Heart left ventricle (tissue), 13 donors: ENCODE results near the gene TEAD1.

ENCODE experiments used
- POLR2A ChIP-seq, 2 donors: fragments of 450-650 bp; IDR thresholded peaks; one replicate each; pipeline ENCODE4 v1.6.1; 2017; ENCODE audit warnings: antibody characterized with exemption in 2 of 2, mild to moderate bottlenecking in 2 of 2, moderate library complexity in 2 of 2
- TF ChIP-seq, protein P1 (sequence below), 12 donors: fragments of 200-600 bp; sonication (generic) in 4 of 12; IDR thresholded peaks; one replicate each; pipeline versions ENCODE4 v1.5.0 to v1.8.0; 2018 to 2022; ENCODE audit warnings: antibody characterized with exemption in 12 of 12, mild to moderate bottlenecking in 5 of 12
- donor health status: ischemic (EF 13 %, LVEDD 7.1; RV severe dilation, severe dysfunction).
- donor health status: DM: no; HTN: yes; CAD: no.
- donor health status: DM: no; HTN: no; CAD: no.
- donor health status: ischemic (EF 25% LVEDD 6.9; RV normal size, moderate dysfunction).
- donor health status: ischemic (EF 25% LVEDD 5.7; RV mildly dilated, moderate dysfunction).
- donor health status: ischemic (EF 35%, LVEDD 5.7; RV mildly dilated, moderate dysfunction).
- donor health status: nonischemic (EF 11% LVEDD 7.7; RV severe dilation, severe dysfunction).
- donor health status: DM: yes; HTN: yes; CAD: no.
- donor health status: PGD.
- donor health status: ischemic (EF 29% LVEDD 5.4; RV normal size, mild dysfunction).
- donor health status: nonischemic (EF 23%, LVEDD 6.1; RV moderate dilation, normal function).

DNA sequence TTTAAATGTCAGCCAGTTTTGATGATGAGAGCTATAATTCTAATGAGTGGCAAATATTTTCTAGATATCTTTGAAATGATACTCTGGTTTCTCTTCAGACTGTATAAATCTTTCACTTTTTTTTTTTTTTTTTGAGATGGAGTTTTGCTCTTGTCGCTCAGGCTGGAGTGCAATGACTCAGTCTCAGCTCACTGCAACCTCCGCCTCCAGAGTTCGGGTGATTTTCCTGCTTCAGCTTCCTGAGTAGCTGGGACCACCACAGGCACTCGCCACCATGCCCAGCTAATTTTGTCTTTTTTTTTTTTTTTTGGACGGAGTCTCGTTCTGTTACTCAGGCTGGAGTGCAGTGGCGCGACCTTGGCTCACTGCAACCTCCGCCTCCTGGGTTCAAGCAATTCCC, 113.6 kb downstream of the TEAD1 start:
- TF ChIP-seq, protein P1, sequence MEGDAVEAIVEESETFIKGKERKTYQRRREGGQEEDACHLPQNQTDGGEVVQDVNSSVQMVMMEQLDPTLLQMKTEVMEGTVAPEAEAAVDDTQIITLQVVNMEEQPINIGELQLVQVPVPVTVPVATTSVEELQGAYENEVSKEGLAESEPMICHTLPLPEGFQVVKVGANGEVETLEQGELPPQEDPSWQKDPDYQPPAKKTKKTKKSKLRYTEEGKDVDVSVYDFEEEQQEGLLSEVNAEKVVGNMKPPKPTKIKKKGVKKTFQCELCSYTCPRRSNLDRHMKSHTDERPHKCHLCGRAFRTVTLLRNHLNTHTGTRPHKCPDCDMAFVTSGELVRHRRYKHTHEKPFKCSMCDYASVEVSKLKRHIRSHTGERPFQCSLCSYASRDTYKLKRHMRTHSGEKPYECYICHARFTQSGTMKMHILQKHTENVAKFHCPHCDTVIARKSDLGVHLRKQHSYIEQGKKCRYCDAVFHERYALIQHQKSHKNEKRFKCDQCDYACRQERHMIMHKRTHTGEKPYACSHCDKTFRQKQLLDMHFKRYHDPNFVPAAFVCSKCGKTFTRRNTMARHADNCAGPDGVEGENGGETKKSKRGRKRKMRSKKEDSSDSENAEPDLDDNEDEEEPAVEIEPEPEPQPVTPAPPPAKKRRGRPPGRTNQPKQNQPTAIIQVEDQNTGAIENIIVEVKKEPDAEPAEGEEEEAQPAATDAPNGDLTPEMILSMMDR (IDR thresholded peaks at IDR 0.05), result no peak
- TF ChIP-seq POLR2A (IDR thresholded peaks at IDR 0.05), result no peak
